Neural progenitor cell (in vitro differentiated cells): ENCODE data around the gene ITPR2. TPM values are rescaled to one million over a fixed set of nuclear protein-coding genes. Genes with fewer than 3 reads are reported as not detected.

Experiments used
- DNase-seq: peaks from one replicate; pipeline ENCODE4 v3.0.0-alpha.2; 2016; ENCODE audit warnings: low spot score
- H2AFZ ChIP-seq: fragments of 200-600 bp; sonication (generic); replicated peaks from 2 replicates; pipeline ENCODE4 v1.6.1; 2016; ENCODE audit warnings: antibody characterized with exemption
- H3F3A ChIP-seq: fragments of 200-600 bp; sonication (generic); 2 replicates; pipeline ENCODE4 v1.6.1; 2016; ENCODE audit warnings: antibody characterized with exemption, low read depth
- H3K27ac ChIP-seq: fragments of 200-600 bp; sonication (generic); 2 replicates; pipeline ENCODE4 v1.5.1; 2016; ENCODE audit warnings: mild to moderate bottlenecking
- H3K27me3 ChIP-seq: fragments of 200-600 bp; sonication (generic); 2 replicates; pipeline ENCODE4 v1.6.1; 2016; ENCODE audit warnings: mild to moderate bottlenecking, moderate library complexity
- H3K36me3 ChIP-seq: fragments of 200-600 bp; sonication (generic); 2 replicates; pipeline ENCODE4 v1.5.1; 2016
- H3K4me1 ChIP-seq: fragments of 200-600 bp; sonication (generic); 2 replicates; pipeline ENCODE4 v1.6.1; 2016; ENCODE audit warnings: mixed run types
- H3K4me2 ChIP-seq: fragments of 200-600 bp; sonication (generic); 2 replicates; pipeline ENCODE4 v1.6.1; 2016
- H3K4me3 ChIP-seq: fragments of 200-600 bp; sonication (generic); 2 replicates; pipeline ENCODE4 v1.5.1; 2016
- H3K79me2 ChIP-seq: fragments of 200-600 bp; sonication (generic); 2 replicates; pipeline ENCODE4 v1.6.1; 2016; ENCODE audit warnings: low read depth
- H3K9ac ChIP-seq: fragments of 200-600 bp; sonication (generic); 2 replicates; pipeline ENCODE4 v1.6.1; 2016
- H3K9me3 ChIP-seq: fragments of 200-600 bp; sonication (generic); 2 replicates; pipeline ENCODE4 v1.5.1; 2016; ENCODE audit warnings: low read depth
- H4K20me1 ChIP-seq: fragments of 200-600 bp; sonication (generic); 2 replicates; pipeline ENCODE4 v1.6.1; 2016; ENCODE audit warnings: low read depth
- H3K27ac Mint-ChIP-seq: 3 replicates; pipeline ENCODE4 v1.8.0; 2021; ENCODE audit warnings: mixed read lengths
- H3K27me3 Mint-ChIP-seq: 2 replicates; pipeline ENCODE4 v1.8.0; 2022; ENCODE audit warnings: low read depth, mild to moderate bottlenecking, inconsistent platforms, moderate library complexity, mixed read lengths; ENCODE audit not compliant: insufficient read depth
- H3K36me3 Mint-ChIP-seq: 3 replicates; pipeline ENCODE4 v1.8.0; 2021; ENCODE audit warnings: mixed read lengths
- H3K4me1 Mint-ChIP-seq: 3 replicates; pipeline ENCODE4 v1.8.0; 2021; ENCODE audit warnings: mixed read lengths
- H3K4me3 Mint-ChIP-seq: 3 replicates; pipeline ENCODE4 v1.8.0; 2021; ENCODE audit warnings: mild to moderate bottlenecking, moderate library complexity, mixed read lengths
- H3K9me3 Mint-ChIP-seq: 3 replicates; pipeline ENCODE4 v1.8.0; 2020; ENCODE audit warnings: mixed read lengths
- EZH2 ChIP-seq: fragments of 200-600 bp; sonication (generic); IDR thresholded peaks from 2 replicates; pipeline ENCODE4 v1.6.1; 2017; ENCODE audit warnings: antibody characterized with exemption, mild to moderate bottlenecking, moderate library complexity
- EZH2phosphoT487 ChIP-seq: fragments of 200-600 bp; sonication (generic); IDR thresholded peaks from 2 replicates; pipeline ENCODE4 v1.6.1; 2017; ENCODE audit warnings: antibody characterized with exemption
- total RNA-seq: library from RNA; depleted of rRNA; stranded (reverse); fragments of >200 nt; gene quantifications from 2 replicates; pipeline ENCODE4 v1.2.3, GENCODE V29; 2015; ENCODE audit warnings: low replicate concordance
- TF ChIP-seq, protein P1 (sequence below): fragments of 200-600 bp; sonication (generic); IDR thresholded peaks from 2 replicates; pipeline ENCODE4 v1.5.1; 2017; ENCODE audit warnings: antibody characterized with exemption, mild to moderate bottlenecking

ITPR2 gene
- total RNA-seq, 1 donor from 2014 or later, result 11.4 TPM

DNA sequence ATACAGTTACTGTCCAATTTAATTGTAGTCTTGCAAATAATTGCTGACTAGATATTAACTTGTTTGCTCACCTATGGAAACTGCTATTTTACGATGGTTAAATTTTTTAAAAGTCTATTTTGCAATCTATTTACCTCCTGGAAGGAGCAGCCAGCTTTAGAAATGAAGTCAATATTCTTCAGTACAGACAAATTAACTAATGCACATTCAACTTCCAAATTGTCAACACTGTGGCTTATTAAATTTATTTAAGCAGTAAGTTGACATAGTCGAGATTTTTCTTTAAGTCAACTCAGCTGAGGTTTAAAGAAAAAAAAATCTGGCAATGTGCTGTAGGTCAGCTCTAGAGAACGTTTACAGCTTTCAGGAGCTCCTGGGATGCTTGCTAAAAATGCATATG, 416.4 kb downstream of the ITPR2 start:
- no peak for DNase-seq
- no peaks in the 10 kb centered on the region for H3K27me3 Mint-ChIP-seq
- Histone ChIP-seq H3F3A (no peaks in the 10 kb centered on the region), H3K4me1 (no peaks in the 10 kb centered on the region), H3K9ac (no peak overlapping the region), H4K20me1 (no peaks in the 10 kb centered on the region), H3K36me3 (no peaks in the 10 kb centered on the region), H3K79me2 (no peaks in the 10 kb centered on the region), H3K4me3 (no peak overlapping the region), H3K27ac (no peak overlapping the region), H3K4me2 (no peak overlapping the region), H2AFZ (no peak overlapping the region), H3K9me3 (no peaks in the 10 kb centered on the region), H3K27me3 (no peaks in the 10 kb centered on the region)
- no peaks in the 10 kb centered on the region for H3K4me1 Mint-ChIP-seq
- H3K36me3 Mint-ChIP-seq, result peaks cover 2% of the 10 kb centered on the region
- no peak overlapping the region for H3K4me3 Mint-ChIP-seq
- peaks cover 6% of the 10 kb centered on the region for H3K9me3 Mint-ChIP-seq
- TF ChIP-seq, protein P1, sequence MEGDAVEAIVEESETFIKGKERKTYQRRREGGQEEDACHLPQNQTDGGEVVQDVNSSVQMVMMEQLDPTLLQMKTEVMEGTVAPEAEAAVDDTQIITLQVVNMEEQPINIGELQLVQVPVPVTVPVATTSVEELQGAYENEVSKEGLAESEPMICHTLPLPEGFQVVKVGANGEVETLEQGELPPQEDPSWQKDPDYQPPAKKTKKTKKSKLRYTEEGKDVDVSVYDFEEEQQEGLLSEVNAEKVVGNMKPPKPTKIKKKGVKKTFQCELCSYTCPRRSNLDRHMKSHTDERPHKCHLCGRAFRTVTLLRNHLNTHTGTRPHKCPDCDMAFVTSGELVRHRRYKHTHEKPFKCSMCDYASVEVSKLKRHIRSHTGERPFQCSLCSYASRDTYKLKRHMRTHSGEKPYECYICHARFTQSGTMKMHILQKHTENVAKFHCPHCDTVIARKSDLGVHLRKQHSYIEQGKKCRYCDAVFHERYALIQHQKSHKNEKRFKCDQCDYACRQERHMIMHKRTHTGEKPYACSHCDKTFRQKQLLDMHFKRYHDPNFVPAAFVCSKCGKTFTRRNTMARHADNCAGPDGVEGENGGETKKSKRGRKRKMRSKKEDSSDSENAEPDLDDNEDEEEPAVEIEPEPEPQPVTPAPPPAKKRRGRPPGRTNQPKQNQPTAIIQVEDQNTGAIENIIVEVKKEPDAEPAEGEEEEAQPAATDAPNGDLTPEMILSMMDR, result no peak
- TF ChIP-seq EZH2phosphoT487 (no peak), EZH2 (no peak)
- no peak overlapping the region for H3K27ac Mint-ChIP-seq

DNA sequence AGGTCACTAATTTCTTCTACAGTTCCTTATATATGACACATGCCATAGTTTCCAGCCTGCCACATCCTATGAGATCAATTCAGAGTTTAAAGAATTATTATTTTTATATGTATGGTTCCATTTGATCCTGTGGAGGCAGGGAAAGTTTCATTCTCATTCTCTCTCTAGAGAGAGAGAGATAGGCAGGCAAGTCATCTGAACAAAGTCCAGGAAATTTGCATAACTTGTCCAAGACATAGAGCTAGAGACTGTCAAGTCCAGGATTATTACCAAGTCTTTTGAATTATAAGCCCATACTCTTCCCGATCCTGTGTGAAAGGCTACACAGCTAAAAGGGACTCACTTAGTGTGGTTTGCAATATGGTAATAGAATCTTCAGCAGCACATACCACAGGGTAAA, 422.3 kb downstream of the ITPR2 start:
- Histone ChIP-seq H3K79me2 (no peaks in the 10 kb centered on the region), H3K9ac (no peak overlapping the region), H3K9me3 (no peaks in the 10 kb centered on the region), H2AFZ (no peak overlapping the region), H3K27me3 (no peaks in the 10 kb centered on the region), H3K36me3 (no peaks in the 10 kb centered on the region), H3K27ac (no peak overlapping the region), H3K4me1 (no peaks in the 10 kb centered on the region), H3K4me3 (no peak overlapping the region), H3F3A (no peaks in the 10 kb centered on the region), H3K4me2 (no peak overlapping the region), H4K20me1 (no peaks in the 10 kb centered on the region)
- TF ChIP-seq EZH2 (no peak), EZH2phosphoT487 (no peak)
- TF ChIP-seq, protein P1, result no peak
- H3K27ac Mint-ChIP-seq, result no peak overlapping the region
- no peaks in the 10 kb centered on the region for H3K9me3 Mint-ChIP-seq
- no peaks in the 10 kb centered on the region for H3K36me3 Mint-ChIP-seq
- no peak overlapping the region for H3K4me3 Mint-ChIP-seq
- no peaks in the 10 kb centered on the region for H3K27me3 Mint-ChIP-seq
- no peak for DNase-seq
- H3K4me1 Mint-ChIP-seq, result no peaks in the 10 kb centered on the region

DNA sequence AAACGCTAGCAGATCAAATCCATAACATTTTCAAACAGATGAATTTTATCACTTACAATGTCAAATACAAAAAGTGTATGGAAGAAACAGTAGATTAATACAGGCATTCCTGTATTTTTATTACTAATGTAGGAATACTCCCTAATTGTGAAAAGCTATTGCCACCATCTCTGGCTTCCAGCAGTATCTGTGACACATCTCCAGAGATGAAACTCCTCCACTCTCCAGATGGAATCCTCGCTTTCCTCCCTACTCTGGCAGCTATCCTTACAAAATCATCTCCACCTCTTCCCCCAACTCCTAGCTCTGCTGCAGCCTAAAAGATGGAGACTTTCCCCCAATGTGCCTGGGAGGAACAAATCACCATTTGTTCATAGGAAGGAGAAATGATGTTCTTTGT, 426.2 kb downstream of the ITPR2 start:
- Histone ChIP-seq H3K27ac (no peak overlapping the region), H3F3A (no peaks in the 10 kb centered on the region), H3K4me1 (no peaks in the 10 kb centered on the region), H3K9me3 (no peaks in the 10 kb centered on the region), H2AFZ (no peak overlapping the region), H3K4me2 (no peak overlapping the region), H3K36me3 (no peaks in the 10 kb centered on the region), H3K9ac (no peak overlapping the region), H3K4me3 (no peak overlapping the region), H3K27me3 (no peaks in the 10 kb centered on the region), H4K20me1 (no peaks in the 10 kb centered on the region), H3K79me2 (no peaks in the 10 kb centered on the region)
- TF ChIP-seq, protein P1, result no peak
- TF ChIP-seq EZH2 (no peak), EZH2phosphoT487 (no peak)
- H3K4me3 Mint-ChIP-seq, result no peak overlapping the region
- H3K4me1 Mint-ChIP-seq, result no peaks in the 10 kb centered on the region
- no peaks in the 10 kb centered on the region for H3K27me3 Mint-ChIP-seq
- H3K36me3 Mint-ChIP-seq, result no peaks in the 10 kb centered on the region
- H3K9me3 Mint-ChIP-seq, result no peaks in the 10 kb centered on the region
- H3K27ac Mint-ChIP-seq, result no peak overlapping the region
- DNase-seq, result no peak

DNA sequence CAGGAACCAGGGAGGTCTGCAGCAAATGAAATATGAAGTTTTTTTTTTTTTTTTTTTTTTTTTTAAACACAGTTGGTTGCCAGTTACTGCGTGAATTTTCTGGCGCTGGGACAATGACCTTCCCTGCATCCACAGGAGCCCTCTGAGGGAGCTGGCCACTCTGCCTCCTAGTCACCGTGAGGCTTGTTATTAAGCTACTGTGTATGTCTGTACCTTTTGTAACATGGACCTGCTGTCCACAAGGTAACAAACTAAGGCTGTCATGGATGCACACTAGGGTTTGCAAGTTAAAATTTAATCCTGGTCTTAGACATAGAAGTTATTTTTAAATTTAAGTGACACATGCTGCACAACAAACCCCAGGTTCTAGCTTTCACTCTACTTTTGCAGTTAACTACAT, 426.6 kb downstream of the ITPR2 start:
- DNase-seq, result no peak
- Mint-ChIP-seq H3K9me3 (no peaks in the 10 kb centered on the region), H3K36me3 (no peaks in the 10 kb centered on the region), H3K27me3 (no peaks in the 10 kb centered on the region), H3K4me3 (no peak overlapping the region), H3K27ac (no peak overlapping the region), H3K4me1 (no peaks in the 10 kb centered on the region)
- H3K27me3 ChIP-seq, result no peaks in the 10 kb centered on the region
- no peaks in the 10 kb centered on the region for H3K36me3 ChIP-seq
- H3K27ac ChIP-seq, result no peak overlapping the region
- no peaks in the 10 kb centered on the region for H3K4me1 ChIP-seq
- H3K79me2 ChIP-seq, result no peaks in the 10 kb centered on the region
- no peaks in the 10 kb centered on the region for H3K9me3 ChIP-seq
- H4K20me1 ChIP-seq, result no peaks in the 10 kb centered on the region
- TF ChIP-seq EZH2phosphoT487 (no peak), EZH2 (no peak)
- TF ChIP-seq, protein P1, result no peak
- no peak overlapping the region for H2AFZ ChIP-seq
- no peak overlapping the region for H3K9ac ChIP-seq
- H3K4me3 ChIP-seq, result no peak overlapping the region
- no peak overlapping the region for H3K4me2 ChIP-seq
- no peaks in the 10 kb centered on the region for H3F3A ChIP-seq
